Muscle of back (tissue), 11 donors: ENCODE data around the gene CTNNBIP1. TPM values are rescaled to one million over a fixed set of nuclear protein-coding genes. Genes with fewer than 3 reads are reported as not detected.
A peak's percentile ranks its signal among the peaks of the same experiment; 100 is the strongest.

Experiments used
- DNase-seq, 3 donors: peaks; one replicate each; pipeline versions ENCODE4 v3.0.0 to v3.0.0-alpha.2; 2013
- polyA plus RNA-seq, 10 donors: library from polyadenylated mRNA; unstranded; fragments of 120-200 nt; gene quantifications; one replicate each; pipeline ENCODE4 v1.2.1, GENCODE V29; 2013; ENCODE audit not compliant: insufficient read length in 10 of 10

CTNNBIP1 gene
- polyA plus RNA-seq, 10 donors, result 50.5 to 68.9 (median 59.6) TPM

- no peak for DNase-seq
These were observed 27.6 kb downstream of the CTNNBIP1 start for GRCh38 chr1:9882296-9882944.

- DNase-seq, result no peak
These were observed 28.2 kb downstream of the CTNNBIP1 start for GRCh38 chr1:9881838-9882249.

DNA sequence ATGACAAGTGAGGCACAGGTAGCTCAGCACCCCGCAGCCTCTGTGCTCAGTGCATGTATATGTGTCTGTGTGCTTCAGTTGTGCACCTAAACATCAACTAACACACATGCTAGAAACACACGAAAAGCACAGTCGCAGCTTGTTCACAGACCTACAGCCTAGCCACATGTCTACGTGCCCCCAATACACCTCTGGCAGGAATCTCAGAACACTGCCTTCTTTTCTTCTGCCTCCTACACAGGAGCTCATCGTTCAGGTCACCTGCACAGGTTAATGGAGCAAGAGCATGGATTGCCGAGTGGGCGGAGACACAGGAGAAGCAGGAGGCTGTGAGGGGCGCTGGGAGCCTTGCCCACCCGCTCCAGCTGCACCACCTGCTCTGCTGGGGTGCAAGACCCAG, 31.7 kb downstream of the CTNNBIP1 start:
- no peak for DNase-seq

- no peak for DNase-seq
These were observed 32.1 kb downstream of the CTNNBIP1 start for GRCh38 chr1:9877962-9878361.

GRCh38 chr1:9875636-9876000, 34.5 kb downstream of the CTNNBIP1 start:
- no peak for DNase-seq

GRCh38 chr1:9874959-9875635, 35.0 kb downstream of the CTNNBIP1 start:
- DNase-seq, result peak; percentile 71 to 83 (median 81)

DNA sequence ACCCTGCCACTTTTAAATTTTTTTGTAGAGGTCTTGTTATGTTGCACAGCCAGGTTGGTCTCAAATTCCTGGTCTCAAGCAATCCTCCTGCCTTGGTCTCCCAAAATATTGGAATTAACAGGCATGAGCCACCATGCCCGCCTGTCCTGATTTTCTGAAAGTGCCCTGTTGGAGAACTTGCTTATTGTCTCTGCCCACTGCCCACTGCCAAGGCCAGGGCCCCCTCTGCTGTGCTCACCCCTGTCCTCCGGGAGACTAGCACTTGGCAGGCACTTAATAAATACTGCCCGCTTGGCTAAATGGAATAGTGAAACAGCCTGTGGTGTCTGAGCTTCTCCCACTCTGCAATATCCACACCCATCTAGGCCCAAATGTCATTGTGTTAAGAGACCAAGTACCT, 35.7 kb downstream of the CTNNBIP1 start:
- DNase-seq, result no peak

DNA sequence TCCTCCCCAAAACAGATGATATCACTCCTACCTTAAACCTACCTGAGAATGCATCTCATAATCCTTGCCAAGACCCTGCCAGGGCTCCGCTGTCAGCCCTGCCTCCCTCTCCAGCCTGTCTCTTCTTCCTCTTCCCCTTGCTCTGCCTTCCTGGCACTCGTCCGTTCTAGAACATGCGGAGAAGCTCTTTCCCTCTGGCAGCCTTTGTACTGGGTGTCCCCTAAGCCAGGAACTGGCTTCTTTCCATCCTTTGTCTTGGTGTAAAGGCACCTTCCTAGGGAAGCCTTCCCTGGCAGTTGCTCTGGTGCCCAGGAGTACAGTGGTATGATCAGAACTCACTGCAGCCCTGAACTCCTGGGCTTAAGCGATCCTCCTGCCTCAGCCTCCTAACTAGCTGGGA, 36.1 kb downstream of the CTNNBIP1 start:
- DNase-seq, result no peak

DNA sequence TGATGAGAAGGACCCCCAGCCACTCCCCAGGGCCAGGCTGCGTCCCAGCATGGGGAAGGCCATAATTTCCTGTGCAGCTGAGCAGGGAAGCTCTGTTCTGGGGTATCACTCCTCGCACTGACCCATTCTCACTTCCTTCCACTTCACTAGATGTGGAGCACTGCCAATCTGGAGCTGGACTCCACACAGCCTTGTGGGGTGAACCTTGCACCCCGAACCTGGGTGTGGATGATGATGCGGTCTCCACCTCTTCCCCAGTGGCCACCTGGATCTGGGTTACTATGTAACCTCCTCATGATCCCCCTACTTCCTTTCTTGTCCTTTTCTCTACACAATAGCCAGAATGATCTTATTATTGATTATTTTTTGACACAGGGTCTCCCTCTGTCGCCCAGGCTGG, 36.7 kb downstream of the CTNNBIP1 start:
- DNase-seq, result no peak

GRCh38 chr1:9872430-9873165, 37.5 kb downstream of the CTNNBIP1 start:
- DNase-seq, result peak in 2 of 3 donors; percentile 44 to 54

DNA sequence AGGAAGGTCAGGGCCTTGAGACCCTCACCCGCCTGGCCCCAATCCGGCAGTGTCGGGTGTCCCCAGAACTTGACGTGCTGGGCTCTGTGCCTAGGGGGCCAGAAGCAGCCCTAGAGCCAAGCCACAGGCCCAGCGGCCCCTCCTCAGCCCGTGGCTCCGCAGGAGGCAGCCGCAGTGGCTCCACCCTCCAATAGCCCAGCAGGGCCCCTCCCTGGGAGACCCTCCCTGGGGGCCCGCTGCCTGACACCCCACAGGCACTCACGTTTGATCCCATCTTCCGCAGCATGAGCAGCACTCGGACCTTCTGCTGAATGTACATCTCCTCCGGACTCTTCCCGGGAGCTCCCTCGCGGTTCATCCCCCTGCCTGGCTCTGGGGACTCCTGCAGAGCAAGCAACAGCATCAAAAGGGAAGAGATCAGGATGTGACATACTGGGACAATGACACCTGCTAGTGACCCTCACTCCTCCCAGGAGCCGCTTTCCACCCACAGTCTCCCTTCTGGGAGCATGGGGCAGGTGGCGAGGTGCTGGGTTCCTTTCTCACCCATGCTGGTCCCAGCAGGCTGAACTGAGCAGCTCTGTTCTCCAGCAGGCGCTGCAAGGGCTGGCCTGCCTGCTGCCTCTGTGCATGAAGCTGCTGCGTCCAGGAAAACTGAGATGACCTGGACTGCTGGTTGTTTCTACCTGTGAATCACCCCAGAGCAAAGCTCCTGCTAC, 38.2 kb downstream of the CTNNBIP1 start:
- DNase-seq, result no peak

DNA sequence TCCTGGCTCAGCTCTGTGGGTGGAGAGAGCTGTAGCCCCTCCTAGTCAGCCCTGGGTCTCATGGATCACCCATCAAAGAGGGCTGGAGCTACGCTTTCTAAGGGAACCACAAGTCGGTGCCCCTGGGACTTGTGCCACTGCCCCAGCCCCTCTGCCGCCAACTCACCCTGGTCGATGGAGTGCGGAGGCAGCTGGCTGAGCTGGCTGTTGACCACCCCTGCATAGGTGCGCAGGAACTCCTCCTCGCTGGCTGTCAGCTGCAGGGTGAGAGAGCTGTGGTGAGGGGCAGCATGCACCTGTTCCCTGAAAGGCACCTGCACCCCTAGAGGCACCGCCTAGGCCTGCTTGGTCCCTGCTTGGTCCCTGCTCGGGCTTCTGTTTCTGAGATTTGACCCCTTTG, 39.0 kb downstream of the CTNNBIP1 start:
- no peak for DNase-seq

DNA sequence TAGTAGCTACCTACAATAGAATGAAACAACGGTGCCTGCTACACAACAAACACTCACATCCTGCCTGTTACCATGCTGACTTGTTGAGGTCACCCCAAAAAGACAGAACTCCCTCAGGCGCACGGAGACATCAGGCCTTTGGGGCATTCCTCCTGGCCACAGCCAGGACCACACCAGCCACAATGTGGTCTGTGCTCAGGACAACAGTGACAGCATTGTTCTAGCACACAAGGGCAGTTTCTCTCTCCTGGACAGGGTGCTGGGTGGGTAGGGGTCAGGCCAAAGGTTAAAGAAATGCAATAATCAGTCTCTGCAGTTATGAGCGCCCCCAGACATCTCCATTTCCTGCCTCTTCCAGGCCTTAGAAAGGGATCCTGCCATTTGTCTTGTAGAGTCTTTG, 39.5 kb downstream of the CTNNBIP1 start:
- no peak for DNase-seq

- DNase-seq, result no peak
These were observed 40.2 kb downstream of the CTNNBIP1 start for GRCh38 chr1:9869831-9870251.

DNA sequence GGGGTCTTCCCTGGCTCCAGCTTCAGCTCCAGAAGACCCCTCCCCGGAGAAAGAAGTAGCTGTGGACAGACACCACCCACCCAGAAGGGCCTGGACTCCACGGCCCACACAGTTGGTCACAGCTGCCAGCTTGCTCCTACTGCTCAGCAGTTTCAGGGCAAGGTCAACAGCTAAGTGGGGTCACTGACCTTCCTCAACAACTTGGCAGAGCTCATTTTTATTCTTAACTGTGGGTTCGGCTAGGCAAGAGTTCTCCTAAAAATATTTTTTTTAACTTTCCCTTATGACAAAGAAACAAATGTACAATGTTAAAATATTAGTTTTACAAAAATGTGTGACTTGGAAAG, 41.9 kb downstream of the CTNNBIP1 start:
- no peak for DNase-seq

DNA sequence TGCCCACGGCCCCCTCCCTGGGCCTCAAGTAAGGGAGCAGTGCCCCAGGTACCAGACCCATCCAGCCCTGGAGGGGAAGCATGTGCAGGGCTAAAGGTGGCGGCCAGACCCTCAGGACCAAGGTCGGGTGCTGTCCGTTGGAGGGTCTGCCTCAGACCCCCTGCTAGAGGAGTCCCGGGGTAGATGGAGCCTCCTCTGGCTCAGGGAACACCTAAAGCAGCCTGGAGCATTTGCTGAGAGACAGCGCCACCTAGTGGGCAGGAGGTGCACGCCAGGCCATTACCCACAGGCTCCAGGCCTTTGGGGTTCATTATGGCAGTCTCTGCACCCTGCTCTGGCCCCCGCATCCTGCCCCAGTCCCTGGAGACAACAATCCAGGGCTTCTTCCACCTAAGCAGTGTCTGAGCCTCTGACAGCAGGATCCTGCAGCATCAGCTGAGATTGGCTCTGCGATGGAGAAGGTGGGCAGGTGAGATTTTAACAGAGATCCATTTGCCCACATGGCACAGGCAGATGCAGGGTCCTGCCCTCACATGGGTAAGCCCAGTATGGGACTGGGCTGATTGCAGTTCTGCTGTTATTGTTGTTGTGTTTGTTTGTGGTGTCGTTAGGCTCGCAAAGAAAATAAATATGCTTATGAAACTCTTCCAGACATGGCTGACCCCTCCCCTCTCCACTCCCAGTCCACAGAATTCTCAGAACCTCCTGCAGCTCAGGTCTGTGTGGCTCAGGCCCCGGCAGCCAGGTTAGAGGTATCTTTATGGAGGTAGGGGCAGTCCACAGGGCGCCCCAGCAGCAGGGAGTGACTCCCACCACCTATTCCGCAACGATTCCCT, 42.4 kb downstream of the CTNNBIP1 start:
- DNase-seq, result peak; percentile 60 to 84 (median 81)

GRCh38 chr1:9866836-9867235, 43.2 kb downstream of the CTNNBIP1 start:
- no peak for DNase-seq

- DNase-seq, result no peak
These were observed 44.3 kb downstream of the CTNNBIP1 start for GRCh38 chr1:9865724-9866123.

- no peak for DNase-seq
These were observed 46.7 kb downstream of the CTNNBIP1 start for GRCh38 chr1:9863371-9863770.

GRCh38 chr1:9861360-9861759, 48.7 kb downstream of the CTNNBIP1 start:
- no peak for DNase-seq

DNA sequence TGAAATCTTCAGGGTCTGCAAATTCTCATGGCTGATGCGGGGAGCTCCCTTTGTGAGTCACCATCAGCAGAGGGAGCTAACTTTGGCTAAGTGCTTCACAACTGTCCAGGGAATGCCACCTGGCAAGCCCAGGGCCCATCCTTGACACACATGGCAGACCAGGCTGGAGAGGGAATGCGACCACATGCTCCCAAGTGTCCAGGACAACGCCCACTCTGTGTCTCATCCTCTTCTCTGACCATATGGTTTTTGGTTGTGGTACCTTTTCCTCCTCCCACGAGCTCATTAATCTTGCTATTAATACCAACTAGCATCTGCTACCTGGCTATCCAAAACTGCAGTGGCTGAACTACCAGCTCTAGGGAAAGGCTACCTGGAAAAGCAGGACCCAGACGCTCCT, 49.2 kb downstream of the CTNNBIP1 start:
- DNase-seq, result no peak
